A549 (cell line): ENCODE results near the gene FAM229B. TPM values are rescaled to one million over a fixed set of nuclear protein-coding genes. Genes with fewer than 3 reads are reported as not detected.

Experiments used
- ATAC-seq, 2 experiments: fragments of 200-7000 bp in 1 of 2; fragments of >200 bp in 1 of 2; cut with Nextera tagmentation in 1 of 2; cut with Tn5 transposase in 1 of 2; 3 replicates each; pipeline versions ENCODE4 v1.8.0 to v1.9.1; 2018 to 2020; ENCODE audit warnings: mild to moderate bottlenecking in 1 of 2, moderate library complexity in 1 of 2
- CTCF ChIA-PET: fragments of 300-600 bp; sonication (Branson Sonifier 250); formaldehyde crosslinking; extraction: SDS; loops from one replicate; lab custom pipeline; 2021; ENCODE audit warnings: antibody characterized with exemption, inconsistent platforms; lab: Yijun Ruan, JAX
- POLR2A ChIA-PET: fragments of 350-600 bp; formaldehyde crosslinking; extraction: SDS; loops from one replicate; lab custom pipeline; 2021; ENCODE audit warnings: antibody characterized with exemption, inconsistent platforms; lab: Yijun Ruan, JAX
- DNase-seq, 2 experiments: peaks; one replicate each; pipeline versions ENCODE4 v3.0.0 to v3.0.0-alpha.2; 2011 to 2016; ENCODE audit warnings: low read depth in 1 of 2, low spot score in 1 of 2
- FAIRE-seq: peaks from 2 replicates; lab custom pipeline; 2011; peaks lifted over from hg19 to GRCh38; lab: Jason Lieb, UNC
- H3K27ac ChIP-seq, 2 experiments: fragments of >200 bp; sonication (Bioruptor Twin); formaldehyde crosslinking; 3 replicates each; pipeline ENCODE4 v1.5.1; 2016 to 2017
- H3K4me1 ChIP-seq: fragments of >200 bp; sonication (Bioruptor Twin); formaldehyde crosslinking; 3 replicates; pipeline ENCODE4 v1.6.1; 2016
- H3K4me2 ChIP-seq: fragments of >200 bp; sonication (Bioruptor Twin); formaldehyde crosslinking; 3 replicates; pipeline ENCODE4 v1.6.1; 2016
- H3K4me3 ChIP-seq: fragments of >200 bp; sonication (Bioruptor Twin); formaldehyde crosslinking; 3 replicates; pipeline ENCODE4 v1.5.1; 2016
- H3K9me3 ChIP-seq: fragments of >200 bp; sonication (Bioruptor Twin); formaldehyde crosslinking; 3 replicates; pipeline ENCODE4 v1.6.1; 2016
- BHLHE40 ChIP-seq: IDR thresholded peaks from 2 replicates; pipeline ENCODE4 v1.6.1; 2012; ENCODE audit warnings: low read depth, low read length, inconsistent platforms
- CBX2 ChIP-seq: fragments of 200-600 bp; sonication (generic); IDR thresholded peaks from 2 replicates; pipeline ENCODE4 v1.6.1; 2016; ENCODE audit warnings: low read depth, mild to moderate bottlenecking, borderline replicate concordance
- CBX8 ChIP-seq: fragments of 200-600 bp; sonication (generic); IDR thresholded peaks from 2 replicates; pipeline ENCODE4 v1.6.1; 2016
- CHD2 ChIP-seq: fragments of 150-350 bp; IDR thresholded peaks from 2 replicates; pipeline ENCODE4 v1.6.1; 2014; ENCODE audit warnings: low read length; ENCODE audit not compliant: partially characterized antibody
- CHD4 ChIP-seq: fragments of 200-600 bp; sonication (generic); IDR thresholded peaks from 2 replicates; pipeline ENCODE4 v1.6.1; 2016; ENCODE audit warnings: antibody characterized with exemption, mild to moderate bottlenecking, borderline replicate concordance
- FOSB ChIP-seq: fragments of 250-450 bp; sonication (Bioruptor Pico); IDR thresholded peaks from 2 replicates; pipeline ENCODE4 v1.5.0; 2020; ENCODE audit warnings: mild to moderate bottlenecking, moderate library complexity
- FOSL2 ChIP-seq, 2 experiments: fragments of 450-650 bp in 1 of 2; fragments of >200 bp in 1 of 2; sonication (Bioruptor Twin) in 1 of 2; formaldehyde crosslinking; IDR thresholded peaks; 2 replicates each; pipeline versions ENCODE4 v1.5.0 to v1.6.1; 2016 to 2020; ENCODE audit warnings: mild to moderate bottlenecking in 1 of 2, moderate library complexity in 1 of 2
- JUN ChIP-seq, 2 experiments: fragments of >200 bp; sonication (Bioruptor Twin); formaldehyde crosslinking; IDR thresholded peaks; 2 replicates in 1 of 2; 3 replicates in 1 of 2; pipeline ENCODE4 v1.6.1; 2016 to 2017
- JUNB ChIP-seq: fragments of >200 bp; sonication (Bioruptor Twin); formaldehyde crosslinking; IDR thresholded peaks from 2 replicates; pipeline ENCODE4 v1.6.1; 2016
- MAFK ChIP-seq: fragments of 450-650 bp; IDR thresholded peaks from 2 replicates; pipeline ENCODE4 v1.6.1; 2014; ENCODE audit not compliant: partially characterized antibody
- MYC ChIP-seq: IDR thresholded peaks from 2 replicates; pipeline ENCODE4 v1.6.1; 2012; ENCODE audit warnings: mild to moderate bottlenecking, inconsistent platforms, low read length, improper control_type of control experiment, borderline replicate concordance
- NFE2L2 ChIP-seq: fragments of 150-350 bp; conservative IDR thresholded peaks from 2 replicates; pipeline ENCODE4 v1.6.1; 2014; ENCODE audit warnings: low read length
- NPAS2 ChIP-seq: fragments of 250-450 bp; sonication (Bioruptor Pico); IDR thresholded peaks from 2 replicates; pipeline ENCODE4 v1.8.0; 2022; ENCODE audit warnings: mild to moderate bottlenecking, moderate library complexity, borderline replicate concordance
- NR3C1 ChIP-seq: fragments of >200 bp; sonication (Bioruptor Twin); formaldehyde crosslinking; IDR thresholded peaks from 3 replicates; pipeline ENCODE4 v1.6.1; 2017
- RCOR1 ChIP-seq: fragments of 150-350 bp; IDR thresholded peaks from 2 replicates; pipeline ENCODE4 v1.6.1; 2014; ENCODE audit warnings: antibody characterized with exemption, low read length, low read depth
- SMC3 ChIP-seq: fragments of >200 bp; sonication (Bioruptor Twin); formaldehyde crosslinking; IDR thresholded peaks from 3 replicates; pipeline ENCODE4 v1.6.1; 2018; ENCODE audit warnings: inconsistent platforms
- SREBF2 ChIP-seq: fragments of 450-650 bp; IDR thresholded peaks from 2 replicates; pipeline ENCODE4 v1.6.1; 2014; ENCODE audit warnings: mild to moderate bottlenecking, moderate library complexity
- ZNF302 ChIP-seq: fragments of 250-450 bp; sonication (Bioruptor Pico); IDR thresholded peaks from 2 replicates; pipeline ENCODE4 v1.9.0; 2021; ENCODE audit warnings: inconsistent platforms, mild to moderate bottlenecking, moderate library complexity
- WGBS: methylation state at CpG from one replicate; pipeline ENCODE4 v1.1.6; 2017; ENCODE audit errors: missing lambda C conversion rate; 5-methylcytosine and 5-hydroxymethylcytosine counted together
- polyA plus RNA-seq, 4 experiments: library from polyadenylated mRNA; depleted of rRNA in 3 of 4; stranded (reverse); fragments of >200 nt; fragmentation: RNase III in 1 of 4; extraction: RNeasy Plus Mini Kit Qiagen cat#74134 plus additional on column Dnase treatment in 1 of 4; gene quantifications; 2 replicates in 3 of 4; 3 replicates in 1 of 4; pipeline ENCODE4 v1.2.3, GENCODE V29; 2011 to 2017
- TF ChIP-seq, protein P1 (sequence below): IDR thresholded peaks from 2 replicates; pipeline ENCODE4 v1.6.1; 2012
- TF ChIP-seq, protein P2 (sequence below): fragments of 250-450 bp; sonication (Bioruptor Pico); IDR thresholded peaks from 2 replicates; pipeline ENCODE4 v1.5.0; 2020; ENCODE audit warnings: low read depth, mild to moderate bottlenecking, moderate library complexity
- TF ChIP-seq, protein P3 (sequence below): fragments of 150-350 bp; IDR thresholded peaks from 2 replicates; pipeline ENCODE4 v1.6.1; 2014; ENCODE audit warnings: low read depth, mild to moderate bottlenecking, low read length
- TF ChIP-seq, protein P4 (sequence below): fragments of >200 bp; sonication (Bioruptor Twin); formaldehyde crosslinking; IDR thresholded peaks from 3 replicates; pipeline ENCODE4 v1.6.1; 2016
- TF ChIP-seq, protein P5 (sequence below): fragments of 450-650 bp; IDR thresholded peaks from 2 replicates; pipeline ENCODE4 v1.6.1; 2014; ENCODE audit warnings: antibody characterized with exemption

FAM229B gene
- polyA plus RNA-seq, 2 of the 4 experiments (the other 2 are of a cell fraction) = 9.9 to 17.3 TPM

DNA sequence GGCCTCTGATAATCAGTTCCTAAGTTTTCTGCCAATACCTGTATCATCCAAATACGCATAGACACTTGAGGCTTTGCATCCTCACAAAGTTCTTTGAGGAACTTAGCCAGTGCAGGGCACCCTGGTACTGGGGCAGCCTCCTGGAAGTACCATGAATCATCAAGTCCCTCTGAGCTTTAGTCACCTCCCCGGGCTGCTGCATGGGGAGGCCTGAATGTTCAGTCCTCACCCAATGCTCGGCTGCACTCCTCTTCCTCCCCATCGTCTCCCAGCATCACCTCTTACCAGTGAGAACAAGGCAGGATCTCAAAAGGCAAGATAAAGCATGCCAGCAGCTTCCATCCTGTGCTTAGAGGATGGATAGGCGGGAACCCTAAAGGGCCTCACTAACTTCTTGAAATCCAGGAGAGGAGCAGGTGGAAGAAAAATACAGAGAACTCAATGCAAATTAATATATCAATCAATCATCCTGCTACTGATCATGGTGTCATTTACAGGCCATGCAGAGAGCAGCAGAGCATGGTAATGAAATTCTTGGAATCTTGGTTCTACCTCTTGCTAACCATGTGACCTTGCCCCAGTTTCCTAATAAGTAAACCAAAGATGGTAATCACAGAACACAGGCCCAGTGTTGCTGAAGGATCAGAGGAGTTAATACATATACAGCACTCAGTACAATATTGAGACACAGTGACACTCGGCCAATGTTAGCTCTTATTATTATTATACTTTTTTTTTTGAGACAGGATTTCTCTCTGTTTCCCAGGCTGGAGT lies 38.2 kb upstream of the FAM229B start:
- no peak for FAIRE-seq
- no peak overlapping the region for H3K4me2 ChIP-seq
- 50% methylated on average over 6 of the region's 6 CpGs for WGBS
- POLR2A ChIA-PET = no interaction called here
- TF ChIP-seq CBX8 = no peak
- TF ChIP-seq MYC = no peak
- TF ChIP-seq, protein P1, sequence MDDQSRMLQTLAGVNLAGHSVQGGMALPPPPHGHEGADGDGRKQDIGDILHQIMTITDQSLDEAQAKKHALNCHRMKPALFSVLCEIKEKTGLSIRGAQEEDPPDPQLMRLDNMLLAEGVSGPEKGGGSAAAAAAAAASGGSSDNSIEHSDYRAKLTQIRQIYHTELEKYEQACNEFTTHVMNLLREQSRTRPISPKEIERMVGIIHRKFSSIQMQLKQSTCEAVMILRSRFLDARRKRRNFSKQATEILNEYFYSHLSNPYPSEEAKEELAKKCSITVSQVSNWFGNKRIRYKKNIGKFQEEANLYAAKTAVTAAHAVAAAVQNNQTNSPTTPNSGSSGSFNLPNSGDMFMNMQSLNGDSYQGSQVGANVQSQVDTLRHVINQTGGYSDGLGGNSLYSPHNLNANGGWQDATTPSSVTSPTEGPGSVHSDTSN = no peak
- TF ChIP-seq FOSL2 (IDR thresholded peaks at IDR 0.05) = no peak
- TF ChIP-seq FOSL2 (CRISPR knock-in tag; IDR thresholded peaks at IDR 0.05) = no peak
- no peak for TF ChIP-seq JUN (IDR thresholded peaks at IDR 0.05)
- TF ChIP-seq, protein P2, sequence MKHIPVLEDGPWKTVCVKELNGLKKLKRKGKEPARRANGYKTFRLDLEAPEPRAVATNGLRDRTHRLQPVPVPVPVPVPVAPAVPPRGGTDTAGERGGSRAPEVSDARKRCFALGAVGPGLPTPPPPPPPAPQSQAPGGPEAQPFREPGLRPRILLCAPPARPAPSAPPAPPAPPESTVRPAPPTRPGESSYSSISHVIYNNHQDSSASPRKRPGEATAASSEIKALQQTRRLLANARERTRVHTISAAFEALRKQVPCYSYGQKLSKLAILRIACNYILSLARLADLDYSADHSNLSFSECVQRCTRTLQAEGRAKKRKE (CRISPR knock-in tag) = no peak
- TF ChIP-seq NPAS2 (CRISPR knock-in tag) = no peak
- TF ChIP-seq, protein P3, sequence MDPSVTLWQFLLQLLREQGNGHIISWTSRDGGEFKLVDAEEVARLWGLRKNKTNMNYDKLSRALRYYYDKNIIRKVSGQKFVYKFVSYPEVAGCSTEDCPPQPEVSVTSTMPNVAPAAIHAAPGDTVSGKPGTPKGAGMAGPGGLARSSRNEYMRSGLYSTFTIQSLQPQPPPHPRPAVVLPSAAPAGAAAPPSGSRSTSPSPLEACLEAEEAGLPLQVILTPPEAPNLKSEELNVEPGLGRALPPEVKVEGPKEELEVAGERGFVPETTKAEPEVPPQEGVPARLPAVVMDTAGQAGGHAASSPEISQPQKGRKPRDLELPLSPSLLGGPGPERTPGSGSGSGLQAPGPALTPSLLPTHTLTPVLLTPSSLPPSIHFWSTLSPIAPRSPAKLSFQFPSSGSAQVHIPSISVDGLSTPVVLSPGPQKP = no peak
- TF ChIP-seq, protein P4, sequence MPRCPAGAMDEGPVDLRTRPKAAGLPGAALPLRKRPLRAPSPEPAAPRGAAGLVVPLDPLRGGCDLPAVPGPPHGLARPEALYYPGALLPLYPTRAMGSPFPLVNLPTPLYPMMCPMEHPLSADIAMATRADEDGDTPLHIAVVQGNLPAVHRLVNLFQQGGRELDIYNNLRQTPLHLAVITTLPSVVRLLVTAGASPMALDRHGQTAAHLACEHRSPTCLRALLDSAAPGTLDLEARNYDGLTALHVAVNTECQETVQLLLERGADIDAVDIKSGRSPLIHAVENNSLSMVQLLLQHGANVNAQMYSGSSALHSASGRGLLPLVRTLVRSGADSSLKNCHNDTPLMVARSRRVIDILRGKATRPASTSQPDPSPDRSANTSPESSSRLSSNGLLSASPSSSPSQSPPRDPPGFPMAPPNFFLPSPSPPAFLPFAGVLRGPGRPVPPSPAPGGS = no peak
- no peak for TF ChIP-seq ZNF302 (CRISPR knock-in tag)
- TF ChIP-seq, protein P5, sequence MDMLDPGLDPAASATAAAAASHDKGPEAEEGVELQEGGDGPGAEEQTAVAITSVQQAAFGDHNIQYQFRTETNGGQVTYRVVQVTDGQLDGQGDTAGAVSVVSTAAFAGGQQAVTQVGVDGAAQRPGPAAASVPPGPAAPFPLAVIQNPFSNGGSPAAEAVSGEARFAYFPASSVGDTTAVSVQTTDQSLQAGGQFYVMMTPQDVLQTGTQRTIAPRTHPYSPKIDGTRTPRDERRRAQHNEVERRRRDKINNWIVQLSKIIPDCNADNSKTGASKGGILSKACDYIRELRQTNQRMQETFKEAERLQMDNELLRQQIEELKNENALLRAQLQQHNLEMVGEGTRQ = no peak
- no peak for TF ChIP-seq RCOR1
- no peak for TF ChIP-seq BHLHE40
- TF ChIP-seq NR3C1 = no peak
- no peak for TF ChIP-seq NFE2L2
- no peak for TF ChIP-seq SMC3
- no peak for TF ChIP-seq MAFK
- TF ChIP-seq, all 56 proteins: peak for 0
- no peak for DNase-seq
- H3K4me1 ChIP-seq = no peaks in the 10 kb centered on the region
- no peak overlapping the region for H3K27ac ChIP-seq
- CTCF ChIA-PET = interaction anchor here (1.3 to 2.9 kb wide), 2 partner anchors 8 to 19 kb away, joined by 3 to 8 read pairs; no protein-coding TSS in a partner anchor
- no peak for ATAC-seq
- no peaks in the 10 kb centered on the region for H3K9me3 ChIP-seq
- H3K4me3 ChIP-seq = no peak overlapping the region

DNA sequence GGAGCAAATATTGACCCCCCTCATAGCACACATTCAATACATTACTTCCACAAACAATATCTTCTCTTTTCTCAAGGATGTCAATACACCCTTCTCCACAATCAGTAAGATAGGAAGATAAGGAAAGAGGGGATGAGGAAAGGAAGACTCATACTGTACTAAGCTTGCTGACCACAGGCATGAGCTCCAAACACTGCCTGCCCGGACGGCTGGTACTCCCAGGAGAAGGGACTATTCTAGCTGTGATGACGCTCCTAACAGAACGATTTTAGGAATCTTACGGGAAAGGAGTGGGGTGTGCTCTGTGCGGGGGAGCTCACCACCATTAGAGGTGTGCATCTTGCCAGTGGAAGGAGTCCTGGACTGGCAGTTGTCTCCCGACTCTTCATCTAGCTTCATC lies 37.4 kb upstream of the FAM229B start:
- no peaks in the 10 kb centered on the region for H3K4me1 ChIP-seq
- H3K4me2 ChIP-seq = no peak overlapping the region
- DNase-seq (no peak), FAIRE-seq (no peak), ATAC-seq (no peak)
- POLR2A ChIA-PET = no interaction called here
- TF ChIP-seq CHD4 (no peak), SREBF2 (no peak), JUNB (no peak), CHD2 (no peak), NFE2L2 (no peak), FOSB (no peak), CBX2 (no peak), RCOR1 (no peak), FOSL2 (IDR thresholded peaks at IDR 0.05) (no peak), FOSL2 (CRISPR knock-in tag; IDR thresholded peaks at IDR 0.05) (no peak)
- TF ChIP-seq, protein P2 (CRISPR knock-in tag) = no peak
- H3K4me3 ChIP-seq = no peak overlapping the region
- no peaks in the 10 kb centered on the region for H3K9me3 ChIP-seq
- 81% methylated on average over 7 of the region's 7 CpGs for WGBS
- H3K27ac ChIP-seq = no peak overlapping the region
- CTCF ChIA-PET = interaction anchor here (0.6 to 2.9 kb wide), 4 partner anchors 8 to 342 kb away, joined by 3 to 8 read pairs (median 3); no protein-coding TSS in a partner anchor
